ENCODE data around the gene GPC6. TPM values are rescaled to one million over a fixed set of nuclear protein-coding genes. Genes with fewer than 3 reads are reported as not detected.

The GPC6 gene
- polyA plus RNA-seq, 1 donor (not counting 4 experiments of a cell fraction or from before 2014, with no cell fraction given): 0.42 TPM

- Histone ChIP-seq H3K27ac (ENCODE audit: control insufficient read depth, insufficient read depth, low read length) (no peak overlapping the region), H2AFZ (ENCODE audit: control insufficient read depth, low read length) (no peak overlapping the region), H4K20me1 (ENCODE audit: control insufficient read depth, extremely low read depth, insufficient read depth, low read length) (no peaks in the 10 kb centered on the region), H3K9me3 (ENCODE audit: control insufficient read depth, low read depth, low read length) (no peaks in the 10 kb centered on the region), H3K9ac (ENCODE audit: control insufficient read depth, extremely low read depth, insufficient read depth, low read length) (no peak overlapping the region), H3K27me3 (ENCODE audit: control insufficient read depth, extremely low read depth, insufficient read depth, low read length) (no peaks in the 10 kb centered on the region), H3K4me2 (ENCODE audit: control insufficient read depth, extremely low read depth, insufficient read depth, low read depth, low read length) (no peak overlapping the region), H3K79me2 (ENCODE audit: control insufficient read depth, insufficient read depth, low read length) (no peaks in the 10 kb centered on the region), H3K4me3 (ENCODE audit: control insufficient read depth in 2 of 3, extremely low read depth in 1 of 3, insufficient read depth in 2 of 3, low read depth in 1 of 3, low read length in 3 of 3) (no peak overlapping the region), H3K36me3 (ENCODE audit: control insufficient read depth in 2 of 2, extremely low read depth in 1 of 2, insufficient read depth in 2 of 2, low read length in 2 of 2) (no peaks in the 10 kb centered on the region), H3K4me1 (ENCODE audit: control insufficient read depth, extremely low read depth, insufficient read depth, low read length) (no peaks in the 10 kb centered on the region), H3K9me1 (ENCODE audit: control insufficient read depth, extremely low read depth, insufficient read depth, low read length) (no peaks in the 10 kb centered on the region)
- dilution Hi-C loops (cut with MboI; ENCODE audit: extremely low pct_ligation_motif_present, low sequenced_read_pairs): no loop called here
- TF ChIP-seq EZH2 (IDR thresholded peaks at IDR 0.05; ENCODE audit: low read length): no peak
- TF ChIP-seq CTCF (optimal IDR thresholded peaks at IDR 0.05 in 1 of 3, IDR thresholded peaks at IDR 0.05 in 1 of 3, conservative IDR thresholded peaks at IDR 0.05 in 1 of 3; ENCODE audit: extremely low read depth in 1 of 3, insufficient read depth in 2 of 3, low read length in 3 of 3): no peak
- FAIRE-seq (no peak), DNase-seq (ENCODE audit: low read depth, low spot score) (no peak)
Observed at GRCh38 chr13:93577105-93577504, 350.5 kb downstream of the GPC6 start.

GRCh38 chr13:93589788-93590187, 363.2 kb downstream of the GPC6 start:
- dilution Hi-C loops (cut with MboI; ENCODE audit: extremely low pct_ligation_motif_present, low sequenced_read_pairs): no loop called here

More at GRCh38 chr13:93589788-93590187, 363.2 kb downstream of the GPC6 start:
- no peaks in the 10 kb centered on the region for H3K9me1 ChIP-seq (ENCODE audit: control insufficient read depth, extremely low read depth, insufficient read depth, low read length)
- no peaks in the 10 kb centered on the region for H3K27me3 ChIP-seq (ENCODE audit: control insufficient read depth, extremely low read depth, insufficient read depth, low read length)
- H3K9me3 ChIP-seq (ENCODE audit: control insufficient read depth, low read depth, low read length): no peaks in the 10 kb centered on the region
- no peak overlapping the region for H3K4me3 ChIP-seq (ENCODE audit: control insufficient read depth in 2 of 3, extremely low read depth in 1 of 3, insufficient read depth in 2 of 3, low read depth in 1 of 3, low read length in 3 of 3)
- no peaks in the 10 kb centered on the region for H4K20me1 ChIP-seq (ENCODE audit: control insufficient read depth, extremely low read depth, insufficient read depth, low read length)
- H3K4me1 ChIP-seq (ENCODE audit: control insufficient read depth, extremely low read depth, insufficient read depth, low read length): no peaks in the 10 kb centered on the region
- FAIRE-seq (no peak), DNase-seq (ENCODE audit: low read depth, low spot score) (no peak)
- TF ChIP-seq EZH2 (IDR thresholded peaks at IDR 0.05; ENCODE audit: low read length) (no peak), CTCF (optimal IDR thresholded peaks at IDR 0.05 in 1 of 3, IDR thresholded peaks at IDR 0.05 in 1 of 3, conservative IDR thresholded peaks at IDR 0.05 in 1 of 3; ENCODE audit: extremely low read depth in 1 of 3, insufficient read depth in 2 of 3, low read length in 3 of 3) (no peak)
- H3K9ac ChIP-seq (ENCODE audit: control insufficient read depth, extremely low read depth, insufficient read depth, low read length): no peak overlapping the region
- H3K27ac ChIP-seq (ENCODE audit: control insufficient read depth, insufficient read depth, low read length): no peak overlapping the region
- H3K79me2 ChIP-seq (ENCODE audit: control insufficient read depth, insufficient read depth, low read length): no peaks in the 10 kb centered on the region
- H2AFZ ChIP-seq (ENCODE audit: control insufficient read depth, low read length): no peak overlapping the region
- H3K4me2 ChIP-seq (ENCODE audit: control insufficient read depth, extremely low read depth, insufficient read depth, low read depth, low read length): no peak overlapping the region
- no peaks in the 10 kb centered on the region for H3K36me3 ChIP-seq (ENCODE audit: control insufficient read depth in 2 of 2, extremely low read depth in 1 of 2, insufficient read depth in 2 of 2, low read length in 2 of 2)

Data from keratinocyte (primary cell).